ENCODE data around the gene WDCP. TPM values are rescaled to one million over a fixed set of nuclear protein-coding genes. Genes with fewer than 3 reads are reported as not detected.

Gene WDCP
- total and polyA plus RNA-seq, 2 donors from 2014 or later = 2.9 to 11.7 TPM

DNA sequence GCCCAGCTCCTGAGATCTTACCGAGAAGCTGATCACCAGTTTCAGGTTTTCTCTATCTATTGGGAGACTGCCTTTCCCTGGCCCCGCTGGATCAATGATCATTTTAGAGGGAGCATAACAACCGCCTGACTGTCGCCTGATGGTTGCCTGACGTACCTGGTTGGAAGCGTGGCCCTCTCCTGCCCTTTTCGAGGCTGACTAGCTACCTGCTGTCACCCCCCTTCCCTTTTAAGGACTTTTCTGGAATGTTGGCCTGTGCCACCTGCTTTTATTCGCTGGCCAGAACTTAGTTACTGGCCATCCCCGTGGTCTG is 37.9 kb downstream of the WDCP start:
- Histone ChIP-seq H3K4me1 (ENCODE audit: control insufficient read depth in 2 of 3, insufficient read depth in 2 of 3, low read depth in 1 of 3, low read length in 3 of 3) (peaks cover 0 to 2% (median 0%) of the 10 kb centered on the region in 3 donors), H3K27me3 (ENCODE audit: control insufficient read depth, insufficient read depth, low read length) (no peaks in the 10 kb centered on the region), H3K4me3 (ENCODE audit: low read length in 3 of 3) (no peak overlapping the region), H3K9me3 (ENCODE audit: control insufficient read depth in 2 of 3, insufficient read depth in 1 of 3, low read length in 3 of 3) (no peaks in the 10 kb centered on the region), H3K9ac (ENCODE audit: low read length in 3 of 3) (no peak overlapping the region), H3K27ac (ENCODE audit: low read depth in 2 of 2, low read length in 2 of 2) (no peak overlapping the region), H3K36me3 (ENCODE audit: control insufficient read depth in 2 of 3, insufficient read depth in 3 of 3, low read length in 3 of 3) (no peaks in the 10 kb centered on the region)
- no peak for TF ChIP-seq CTCF (IDR thresholded peaks at IDR 0.05; ENCODE audit: borderline replicate concordance, extremely low read depth, insufficient read depth)
- intact Hi-C loops (cut with DNase I) = no loop called here
- FAIRE-seq (no peak), DNase-seq (peak in 1 of 5 donors; percentile 31)

DNA sequence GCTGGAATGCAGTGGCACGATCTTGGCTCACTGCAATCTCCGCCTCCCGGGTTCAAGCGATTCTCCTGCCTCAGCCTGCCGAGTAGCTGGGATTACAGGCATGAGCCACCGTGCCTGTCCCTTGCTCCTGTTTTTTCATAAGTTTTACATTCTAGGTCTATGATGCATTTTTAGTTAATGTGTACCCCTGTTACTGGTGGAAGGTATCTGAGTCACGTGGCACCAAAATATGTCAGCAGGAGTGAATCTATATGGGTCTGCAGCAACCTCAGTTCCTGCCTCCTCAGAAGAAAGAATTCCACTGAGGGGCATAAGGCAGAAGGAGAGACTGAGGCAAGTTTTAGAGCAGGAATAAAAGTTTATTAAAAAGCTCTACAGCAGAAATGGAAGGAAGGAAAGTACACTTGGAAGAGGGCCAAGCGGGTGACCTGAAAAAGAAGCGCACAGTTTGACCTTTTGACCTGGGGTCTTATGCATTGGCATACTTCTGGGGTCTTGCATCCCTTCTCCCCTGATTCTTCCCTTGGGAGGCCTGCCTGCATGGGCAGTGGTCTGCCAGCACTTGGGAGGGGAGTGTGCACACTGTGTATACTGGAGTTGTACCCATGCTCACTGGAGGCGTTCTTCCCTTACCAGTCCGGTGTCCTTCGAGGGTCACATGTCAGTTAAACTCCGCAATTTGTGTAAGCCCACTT is 38.4 kb downstream of the WDCP start:
- Histone ChIP-seq H3K9ac (ENCODE audit: low read length in 3 of 3) (no peak overlapping the region), H3K36me3 (ENCODE audit: control insufficient read depth in 2 of 3, insufficient read depth in 3 of 3, low read length in 3 of 3) (no peaks in the 10 kb centered on the region), H3K27me3 (ENCODE audit: control insufficient read depth, insufficient read depth, low read length) (no peaks in the 10 kb centered on the region), H3K4me1 (ENCODE audit: control insufficient read depth in 2 of 3, insufficient read depth in 2 of 3, low read depth in 1 of 3, low read length in 3 of 3) (peaks cover 0 to 2% (median 0%) of the 10 kb centered on the region in 3 donors), H3K9me3 (ENCODE audit: control insufficient read depth in 2 of 3, insufficient read depth in 1 of 3, low read length in 3 of 3) (no peaks in the 10 kb centered on the region), H3K4me3 (ENCODE audit: low read length in 3 of 3) (no peak overlapping the region), H3K27ac (ENCODE audit: low read depth in 2 of 2, low read length in 2 of 2) (no peak overlapping the region)
- FAIRE-seq (no peak), DNase-seq (peak in 1 of 5 donors; percentile 34)
- intact Hi-C loops (cut with DNase I) = no loop called here
- no peak for TF ChIP-seq CTCF (IDR thresholded peaks at IDR 0.05; ENCODE audit: borderline replicate concordance, extremely low read depth, insufficient read depth)

- Histone ChIP-seq H3K4me1 (ENCODE audit: control insufficient read depth in 2 of 3, insufficient read depth in 2 of 3, low read depth in 1 of 3, low read length in 3 of 3) (peaks cover 0 to 2% (median 0%) of the 10 kb centered on the region in 3 donors), H3K9ac (ENCODE audit: low read length in 3 of 3) (no peak overlapping the region), H3K36me3 (ENCODE audit: control insufficient read depth in 2 of 3, insufficient read depth in 3 of 3, low read length in 3 of 3) (no peaks in the 10 kb centered on the region), H3K9me3 (ENCODE audit: control insufficient read depth in 2 of 3, insufficient read depth in 1 of 3, low read length in 3 of 3) (no peaks in the 10 kb centered on the region), H3K4me3 (ENCODE audit: low read length in 3 of 3) (no peak overlapping the region), H3K27me3 (ENCODE audit: control insufficient read depth, insufficient read depth, low read length) (no peaks in the 10 kb centered on the region), H3K27ac (ENCODE audit: low read depth in 2 of 2, low read length in 2 of 2) (no peak overlapping the region)
- no peak for DNase-seq
- no peak for FAIRE-seq
- no peak for TF ChIP-seq CTCF (IDR thresholded peaks at IDR 0.05; ENCODE audit: borderline replicate concordance, extremely low read depth, insufficient read depth)
- intact Hi-C loops (cut with DNase I) = no loop called here
Measured at GRCh38 chr2:24007693-24008092, 39.5 kb downstream of the WDCP start.

- FAIRE-seq (no peak), DNase-seq (no peak)
- H3K9me3 ChIP-seq (ENCODE audit: control insufficient read depth in 2 of 3, insufficient read depth in 1 of 3, low read length in 3 of 3) = no peaks in the 10 kb centered on the region
- H3K4me3 ChIP-seq (ENCODE audit: low read length in 3 of 3) = no peak overlapping the region
- H3K27me3 ChIP-seq (ENCODE audit: control insufficient read depth, insufficient read depth, low read length) = no peaks in the 10 kb centered on the region
- intact Hi-C loops (cut with DNase I) = no loop called here
- peak overlapping the region in 1 of 3 donors; percentile 12 for H3K9ac ChIP-seq (ENCODE audit: low read length in 3 of 3)
- H3K36me3 ChIP-seq (ENCODE audit: control insufficient read depth in 2 of 3, insufficient read depth in 3 of 3, low read length in 3 of 3) = no peaks in the 10 kb centered on the region
- H3K27ac ChIP-seq (ENCODE audit: low read depth in 2 of 2, low read length in 2 of 2) = no peak overlapping the region
- no peaks in the 10 kb centered on the region for H3K4me1 ChIP-seq (ENCODE audit: control insufficient read depth in 2 of 3, insufficient read depth in 2 of 3, low read depth in 1 of 3, low read length in 3 of 3)
- TF ChIP-seq CTCF (IDR thresholded peaks at IDR 0.05; ENCODE audit: borderline replicate concordance, extremely low read depth, insufficient read depth) = no peak
Measured at GRCh38 chr2:23994567-23994966, 52.6 kb downstream of the WDCP start.
